Activated CD4-positive, alpha-beta T cell treated with anti-CD3 and anti-CD28 coated beads, Interleukin-2, amount 10 ng/mL, durations not matched to agents 7 days and 5 days (primary cell): ENCODE measurements around the gene HLA-DQB1. TPM values are rescaled to one million over a fixed set of nuclear protein-coding genes. Genes with fewer than 3 reads are reported as not detected.

Experiments
- CTCF ChIA-PET: fragments of 350-600 bp; sonication (Branson Sonifier 250); formaldehyde crosslinking; loops from one replicate; lab custom pipeline; 2021; ENCODE audit warnings: antibody characterized with exemption; lab: Charles Lee
- POLR2A ChIA-PET: fragments of 350-600 bp; sonication (Branson Sonifier 250); formaldehyde crosslinking; loops from one replicate; lab custom pipeline; 2021; ENCODE audit warnings: antibody characterized with exemption; lab: Charles Lee
- DNase-seq: peaks from one replicate; pipeline ENCODE4 v3.0.0-alpha.2; 2020
- H3K27ac Mint-ChIP-seq: one replicate; pipeline ENCODE4 v1.8.0; 2021; ENCODE audit warnings: mild to moderate bottlenecking, moderate library complexity, mixed read lengths
- H3K27me3 Mint-ChIP-seq: one replicate; pipeline ENCODE4 v1.8.0; 2021; ENCODE audit warnings: mixed read lengths
- H3K36me3 Mint-ChIP-seq: one replicate; pipeline ENCODE4 v1.8.0; 2021; ENCODE audit warnings: low read depth, mixed read lengths
- H3K4me1 Mint-ChIP-seq: one replicate; pipeline ENCODE4 v1.8.0; 2021; ENCODE audit warnings: mixed read lengths
- H3K4me3 Mint-ChIP-seq: one replicate; pipeline ENCODE4 v1.8.0; 2021; ENCODE audit warnings: mild to moderate bottlenecking, moderate library complexity, mixed read lengths
- H3K9me3 Mint-ChIP-seq: one replicate; pipeline ENCODE4 v1.8.0; 2021; ENCODE audit warnings: mixed read lengths
- total RNA-seq, 2 experiments: library from RNA; stranded (reverse); gene quantifications; one replicate each; pipeline ENCODE4 v1.2.3, GENCODE V29; 2021

HLA-DQB1 gene
- total RNA-seq, 2 experiments from 2014 or later: 24.1 to 26.0 TPM

GRCh38 chr6:32614366-32615081, 51.9 kb downstream of the HLA-DQB1 start:
- Mint-ChIP-seq H3K36me3 (no peaks in the 10 kb centered on the region), H3K27ac (no peak overlapping the region), H3K4me1 (peaks cover 18% of the 10 kb centered on the region), H3K4me3 (no peak overlapping the region), H3K27me3 (peaks cover 6% of the 10 kb centered on the region), H3K9me3 (peaks cover 7% of the 10 kb centered on the region)
- no peak for DNase-seq
- CTCF ChIA-PET: interaction anchor here (3.1 kb wide), 1 partner anchor 8 kb away, joined by 15 read pairs; no protein-coding TSS in a partner anchor
- POLR2A ChIA-PET: no interaction called here

- Mint-ChIP-seq H3K9me3 (peaks cover 7% of the 10 kb centered on the region), H3K4me1 (peaks cover 18% of the 10 kb centered on the region), H3K27ac (no peak overlapping the region), H3K4me3 (no peak overlapping the region), H3K27me3 (peaks cover 6% of the 10 kb centered on the region), H3K36me3 (no peaks in the 10 kb centered on the region)
- DNase-seq: no peak
- ChIA-PET POLR2A (no interaction called here), CTCF (interaction anchor here (0.6 to 3.1 kb wide), 3 partner anchors 9 to 329 kb away, joined by 3 to 15 read pairs (median 3); no protein-coding TSS in a partner anchor)
These were observed 53.0 kb downstream of the HLA-DQB1 start for GRCh38 chr6:32613475-32613874.

GRCh38 chr6:32610682-32611296, 55.7 kb downstream of the HLA-DQB1 start:
- POLR2A ChIA-PET: no interaction called here
- no peak for DNase-seq
- CTCF ChIA-PET: interaction anchor here (1.7 kb wide), 1 partner anchor 12 kb away, joined by 9 read pairs; no protein-coding TSS in a partner anchor
- Mint-ChIP-seq H3K4me3 (no peak overlapping the region), H3K4me1 (peaks cover 9% of the 10 kb centered on the region), H3K27ac (no peak overlapping the region), H3K9me3 (no peaks in the 10 kb centered on the region), H3K27me3 (peaks cover 4% of the 10 kb centered on the region), H3K36me3 (no peaks in the 10 kb centered on the region)

- H3K27ac Mint-ChIP-seq: no peak overlapping the region
- H3K27me3 Mint-ChIP-seq: peaks cover 4% of the 10 kb centered on the region
- ChIA-PET POLR2A (no interaction called here), CTCF (interaction anchor here (1.5 to 1.7 kb wide), 2 partner anchors 13 to 56 kb away, joined by 4 to 9 read pairs; partner anchors contain the start of gene HLA-DQB1)
- H3K9me3 Mint-ChIP-seq: no peaks in the 10 kb centered on the region
- DNase-seq: peak; percentile 61
- H3K4me1 Mint-ChIP-seq: peaks cover 5% of the 10 kb centered on the region
- no peak overlapping the region for H3K4me3 Mint-ChIP-seq
- H3K36me3 Mint-ChIP-seq: no peaks in the 10 kb centered on the region
These were observed 56.5 kb downstream of the HLA-DQB1 start for GRCh38 chr6:32609731-32610640.

Other genes starting within 250 kb of the HLA-DQB1 start
- gene HLA-DRA, start 226.8 kb downstream of the HLA-DQB1 start, total RNA-seq: 10 to 100 TPM; 58.8 to 73.7 TPM
- 10 to 100 TPM; 27.9 to 29.2 TPM for gene HLA-DRB5, start 136.4 kb downstream of the HLA-DQB1 start, total RNA-seq
- 10 to 100 TPM; 51.4 to 55.9 TPM for gene HLA-DRB1, start 76.8 kb downstream of the HLA-DQB1 start, total RNA-seq
- 1 to 10 TPM; 4.7 to 5.2 TPM for gene HLA-DQA1, start 29.3 kb downstream of the HLA-DQB1 start, total RNA-seq
- gene HLA-DQA2, start 74.7 kb upstream of the HLA-DQB1 start, total RNA-seq: under 1 TPM; 0.27 to 0.62 TPM
- gene HLA-DQB2, start 96.9 kb upstream of the HLA-DQB1 start, total RNA-seq: 1 to 10 TPM; 1.3 to 1.8 TPM
- 1 to 10 TPM; 2.4 to 2.9 TPM for gene HLA-DOB, start 150.3 kb upstream of the HLA-DQB1 start, total RNA-seq
- 100 to 1,000 TPM; 332 to 337 TPM for gene TAP2, start 172.1 kb upstream of the HLA-DQB1 start, total RNA-seq
- 100 to 1,000 TPM; 307 to 379 TPM for gene PSMB8, start 177.4 kb upstream of the HLA-DQB1 start, total RNA-seq
- gene TAP1, start 187.0 kb upstream of the HLA-DQB1 start, total RNA-seq: 100 to 1,000 TPM; 396 to 441 TPM
- 100 to 1,000 TPM; 329 to 391 TPM for gene PSMB9, start 187.5 kb upstream of the HLA-DQB1 start, total RNA-seq